Measurements from ENCODE around the gene TAX1BP3.

GRCh38 chr17:3698139-3698538 is 29.8 kb upstream of the TAX1BP3 start:
- TF ChIP-seq NRL (CRISPR knock-in tag; IDR thresholded peaks at IDR 0.05; ENCODE audit: borderline replicate concordance) (no peak), TCF7 (IDR thresholded peaks at IDR 0.05; ENCODE audit: low read depth) (no peak), SIX4 (CRISPR knock-in tag; IDR thresholded peaks at IDR 0.05) (no peak), POLR2A (IDR thresholded peaks at IDR 0.05; ENCODE audit: insufficient read depth in 1 of 2, low read depth in 2 of 2, low read length in 2 of 2) (no peak), SMC3 (IDR thresholded peaks at IDR 0.05; ENCODE audit: low read length) (no peak)
